K562 (cell line): ENCODE results near the gene ANAPC13. TPM values are rescaled to one million over a fixed set of nuclear protein-coding genes. Genes with fewer than 3 reads are reported as not detected.

Source experiments
- ATAC-seq: fragments of 200-7000 bp; cut with Tn5 transposase; 3 replicates; pipeline ENCODE4 v1.9.1; 2020; ENCODE audit warnings: moderate library complexity
- BruUV-seq: library from RNA; stranded (reverse); fragments of 400-500 nt; replicated peaks from 2 replicates; lab custom pipeline; 2021; lab: Mats Ljungman, UMichigan
- CTCF ChIA-PET: fragments of 300-600 bp; formaldehyde crosslinking; extraction: SDS; loops from one replicate; lab custom pipeline; 2021; ENCODE audit warnings: low intra/inter-chr PET ratio; lab: Yijun Ruan, JAX
- POLR2A ChIA-PET: fragments of 300-600, 350-650 bp; sonication (Branson Sonifier 250); formaldehyde crosslinking; extraction: SDS; loops from one replicate; lab custom pipeline; 2021; ENCODE audit warnings: antibody characterized with exemption, inconsistent platforms; lab: Yijun Ruan, JAX
- DNase-seq, 4 experiments: peaks; one replicate each; pipeline versions ENCODE4 v3.0.0 to v3.0.0-alpha.2; 2011 to 2018; ENCODE audit warnings: low spot score in 3 of 4, mixed read lengths in 3 of 4; ENCODE audit errors: extremely low read depth in 1 of 4
- FAIRE-seq: peaks from 2 replicates; lab custom pipeline; 2011; peaks lifted over from hg19 to GRCh38; lab: Jason Lieb, UNC
- H2AFZ ChIP-seq: 2 replicates; pipeline ENCODE4 v1.6.0; 2011; ENCODE audit warnings: low read depth, low read length, control low read depth, inconsistent platforms
- H3K27ac ChIP-seq: fragments of 200-600 bp; 3 replicates; pipeline ENCODE4 v1.8.0; 2011; ENCODE audit warnings: low read depth, mild to moderate bottlenecking, control low read depth, inconsistent platforms, low read length, moderate library complexity, mixed read lengths; ENCODE audit errors: extremely low read depth
- H3K27me3 ChIP-seq, 2 experiments: fragments of 300-600 bp in 1 of 2; 2 replicates in 1 of 2; 3 replicates in 1 of 2; pipeline versions ENCODE4 v1.6.0 to v1.8.0; 2011; ENCODE audit warnings: inconsistent platforms in 2 of 2, low read length in 2 of 2, mild to moderate bottlenecking in 1 of 2, mixed read lengths in 1 of 2, moderate library complexity in 1 of 2; ENCODE audit not compliant: control insufficient read depth in 2 of 2, insufficient read depth in 2 of 2
- H3K36me3 ChIP-seq: fragments of 300-600 bp; 3 replicates; pipeline ENCODE4 v1.8.0; 2011; ENCODE audit warnings: mild to moderate bottlenecking, low read length, inconsistent platforms; ENCODE audit not compliant: control insufficient read depth, insufficient read depth
- H3K4me1 ChIP-seq, 2 experiments: fragments of 200-600 bp in 1 of 2; replicated peaks in 1 of 2; 2 replicates in 1 of 2; 3 replicates in 1 of 2; pipeline versions ENCODE4 v1.5.1 to v1.8.0; 2011; ENCODE audit warnings: inconsistent platforms in 2 of 2, low read length in 2 of 2, mild to moderate bottlenecking in 1 of 2, mixed read lengths in 1 of 2, moderate library complexity in 1 of 2; ENCODE audit not compliant: control insufficient read depth in 2 of 2, insufficient read depth in 2 of 2
- H3K4me2 ChIP-seq: 2 replicates; pipeline ENCODE4 v1.6.1; 2011; ENCODE audit warnings: low read length, control low read depth, inconsistent platforms, mixed read lengths; ENCODE audit not compliant: insufficient read depth
- H3K4me3 ChIP-seq: fragments of 200-600 bp; sonication (generic), shearing (Covaris generic); 2 replicates; pipeline ENCODE4 v1.5.1; 2016; ENCODE audit warnings: control low read depth, inconsistent platforms
- H3K79me2 ChIP-seq: fragments of 200-600 bp; 3 replicates; pipeline ENCODE4 v1.8.0; 2011; ENCODE audit warnings: low read length, inconsistent platforms; ENCODE audit not compliant: control insufficient read depth, insufficient read depth
- H3K9ac ChIP-seq, 2 experiments: 2 replicates each; pipeline versions ENCODE4 v1.6.0 to v1.6.1; 2011; ENCODE audit warnings: low read depth in 2 of 2, low read length in 2 of 2, control low read depth in 1 of 2, inconsistent platforms in 1 of 2, mild to moderate bottlenecking in 1 of 2, mixed read lengths in 1 of 2; ENCODE audit not compliant: insufficient read depth in 1 of 2
- H3K9me1 ChIP-seq: one replicate; pipeline ENCODE4 v1.6.0; 2011; ENCODE audit warnings: inconsistent platforms, mild to moderate bottlenecking, low read length, moderate library complexity; ENCODE audit not compliant: control insufficient read depth, insufficient read depth
- H3K9me3 ChIP-seq: replicated peaks from 2 replicates; pipeline ENCODE4 v1.5.1; 2011; ENCODE audit warnings: low read depth, low read length, inconsistent platforms; ENCODE audit not compliant: control insufficient read depth, insufficient read depth
- H4K20me1 ChIP-seq: replicated peaks from 2 replicates; pipeline ENCODE4 v1.6.1; 2011; ENCODE audit warnings: low read length, inconsistent platforms, mixed read lengths; ENCODE audit not compliant: control insufficient read depth, insufficient read depth
- ARID1B ChIP-seq: fragments of 450-650 bp; IDR thresholded peaks from 2 replicates; pipeline ENCODE4 v1.6.1; 2016; ENCODE audit warnings: antibody characterized with exemption, mild to moderate bottlenecking, inconsistent platforms
- ARID3B ChIP-seq: fragments of 250-450 bp; sonication (Bioruptor Pico); IDR thresholded peaks from 2 replicates; pipeline ENCODE4 v1.4.0; 2020; ENCODE audit warnings: borderline replicate concordance
- ATF1 ChIP-seq, 2 experiments: fragments of 450-650 bp in 1 of 2; IDR thresholded peaks; 2 replicates each; pipeline ENCODE4 v1.6.1; 2016; ENCODE audit warnings: missing compliant biosample characterization in 1 of 2, missing genetic modification characterization in 1 of 2
- BRF2 ChIP-seq: IDR thresholded peaks from 3 replicates; pipeline ENCODE4 v1.6.1; 2011; ENCODE audit warnings: borderline replicate concordance, mild to moderate bottlenecking; ENCODE audit not compliant: insufficient read length, insufficient read depth
- EHMT2 ChIP-seq: fragments of 450-650 bp; IDR thresholded peaks from 2 replicates; pipeline ENCODE4 v1.6.1; 2018; ENCODE audit warnings: antibody characterized with exemption
- EP300 ChIP-seq: IDR thresholded peaks from 2 replicates; pipeline ENCODE4 v1.6.1; 2012; ENCODE audit warnings: low read length, improper control_type of control experiment
- HOXB6 ChIP-seq: fragments of 250-450 bp; sonication (Bioruptor Pico); IDR thresholded peaks from 2 replicates; pipeline ENCODE4 v1.5.1; 2022; ENCODE audit warnings: mild to moderate bottlenecking, borderline replicate concordance
- ILK ChIP-seq: fragments of 450-650 bp; IDR thresholded peaks from 2 replicates; pipeline ENCODE4 v1.6.1; 2016; ENCODE audit warnings: missing genetic modification characterization, low read depth, mild to moderate bottlenecking, missing compliant biosample characterization, moderate library complexity, borderline replicate concordance
- PATZ1 ChIP-seq: fragments of 250-450 bp; sonication (Bioruptor Pico); IDR thresholded peaks from 2 replicates; pipeline ENCODE4 v1.5.0; 2020; ENCODE audit warnings: mild to moderate bottlenecking, borderline replicate concordance
- RBM22 ChIP-seq: fragments of 200-400 bp; formaldehyde crosslinking; IDR thresholded peaks from 2 replicates; pipeline ENCODE4 v1.6.1; 2018; ENCODE audit warnings: low read length, low read depth; ENCODE audit not compliant: poor library complexity, severe bottlenecking
- RBM25 ChIP-seq: fragments of 200-400 bp; formaldehyde crosslinking; IDR thresholded peaks from 2 replicates; pipeline ENCODE4 v1.6.1; 2018; ENCODE audit warnings: low read length, low read depth, moderate library complexity; ENCODE audit not compliant: severe bottlenecking
- ZNF277 ChIP-seq: fragments of 250-450 bp; sonication (Bioruptor Pico); IDR thresholded peaks from 2 replicates; pipeline ENCODE4 v1.8.0; 2022; ENCODE audit warnings: inconsistent platforms, mild to moderate bottlenecking, moderate library complexity, borderline replicate concordance
- ZNF311 ChIP-seq: fragments of 250-450 bp; sonication (Bioruptor Pico); IDR thresholded peaks from 2 replicates; pipeline ENCODE4 v1.4.0; 2020; ENCODE audit warnings: mild to moderate bottlenecking, moderate library complexity
- WGBS: fragments of 100-300 bp; shearing (Covaris generic); methylation state at CpG from one replicate; pipeline ENCODE4 v1.1.6; 2016; ENCODE audit warnings: low coverage, mixed read lengths; ENCODE audit not compliant: insufficient coverage; ENCODE audit errors: missing lambda C conversion rate; 5-methylcytosine and 5-hydroxymethylcytosine counted together
- in situ Hi-C: fragments of 300-500 bp; cut with MboI; formaldehyde crosslinking; loops from 4 replicates; pipeline ENCODE4 v1.15.0; 2018; ENCODE audit warnings: inconsistent platforms, mixed read lengths
- intact Hi-C: fragments of 100-400 bp; cut with micrococcal nuclease; formaldehyde crosslinking; loops from 2 replicates; pipeline ENCODE4 v1.14.2; 2022
- polyA plus RNA-seq, 8 experiments: library from polyadenylated mRNA; depleted of rRNA in 4 of 8; stranded (reverse) in 5 of 8; unstranded in 3 of 8; fragments of >200 nt; fragmentation: Nextera tagmentation in 2 of 8; fragmentation: Illumina TruSeq in 1 of 8; extraction: Ambion mirVana in 2 of 8; extraction: Trizol in 1 of 8; gene quantifications; 2 replicates each; pipeline versions ENCODE4 v1.2.1 to v1.2.3, GENCODE V29; 2011 to 2014; ENCODE audit warnings: inconsistent platforms in 1 of 8, missing spikeins in 1 of 8
- total RNA-seq, 7 experiments: library from RNA; depleted of rRNA in 6 of 7; stranded (reverse); fragments of >200 nt in 6 of 7; fragmentation: Illumina TruSeq in 2 of 7; extraction: Trizol in 2 of 7; gene quantifications; 2 replicates each; pipeline versions ENCODE4 v1.2.1 to v1.2.3, GENCODE V29; 2011 to 2021; ENCODE audit warnings: low replicate concordance in 1 of 7

The ANAPC13 gene
- total and polyA plus RNA-seq, 9 of the 15 experiments (the other 6 are each of a cell fraction or from before 2014, with no cell fraction given), result 48.5 to 238 (median 68.5) TPM

GRCh38 chr3:134472831-134473230 is 13.0 kb downstream of the ANAPC13 start:
- no TSS peak for BruUV-seq
- Histone ChIP-seq H3K4me1 (no peaks in the 10 kb centered on the region), H2AFZ (no peak overlapping the region), H3K4me2 (no peak overlapping the region), H3K79me2 (no peaks in the 10 kb centered on the region), H3K27ac (no peak overlapping the region), H3K9me1 (no peaks in the 10 kb centered on the region), H3K9me3 (no peaks in the 10 kb centered on the region), H4K20me1 (no peaks in the 10 kb centered on the region), H3K9ac (no peak overlapping the region), H3K27me3 (no peaks in the 10 kb centered on the region), H3K4me3 (no peak overlapping the region), H3K36me3 (peaks cover 14% of the 10 kb centered on the region)
- POLR2A ChIA-PET, result interaction anchor here (1.8 kb wide), 1 partner anchor 10 kb away, joined by 4 read pairs; no protein-coding TSS in a partner anchor
- in situ Hi-C loops (loop anchor here (5.0 to 10.0 kb wide), 2 partner anchors 166 to 268 kb away; no protein-coding TSS in a partner anchor), intact Hi-C loops (loop anchor here (5.0 to 10.0 kb wide), 2 partner anchors 78 to 261 kb away; no protein-coding TSS in a partner anchor)
- CTCF ChIA-PET, result interaction anchor here (1.8 to 2.4 kb wide), 2 partner anchors 163 to 542 kb away, joined by 5 to 23 read pairs; no protein-coding TSS in a partner anchor
- DNase-seq (no peak), ATAC-seq (no peak), FAIRE-seq (no peak)
- no peak for TF ChIP-seq ARID1B
- TF ChIP-seq BRF2, result no peak
- no peak for TF ChIP-seq HOXB6 (CRISPR knock-in tag)
- no peak for TF ChIP-seq EHMT2
- TF ChIP-seq ARID3B (CRISPR knock-in tag), result no peak
- TF ChIP-seq ZNF277 (CRISPR knock-in tag), result no peak
- no peak for TF ChIP-seq RBM25
- no peak for TF ChIP-seq RBM22
- no peak for TF ChIP-seq EP300
- no peak for TF ChIP-seq ZNF311 (CRISPR knock-in tag)
- TF ChIP-seq ATF1 (CRISPR knock-in tag; IDR thresholded peaks at IDR 0.05), result no peak
- no peak for TF ChIP-seq ATF1 (tag; IDR thresholded peaks at IDR 0.05)
- TF ChIP-seq PATZ1, result no peak
- TF ChIP-seq ILK (tag), result no peak
- 73% methylated on average over 4 of the region's 6 CpGs for WGBS
